Islet of Langerhans (tissue), 1 donor: ENCODE results near the gene SLC1A5.
"Not testable (repeated sequence)": the region's sequence is repeated elsewhere in the genome, so short reads cannot be mapped to it uniquely, and the experiment has no call there.

Experiments used
- FAIRE-seq: peaks from one replicate; lab custom pipeline; 2011; peaks lifted over from hg19 to GRCh38; lab: Jason Lieb, UNC

Gene SLC1A5

GRCh38 chr19:46798713-46799112 lies 10.3 kb upstream of the SLC1A5 start:
- FAIRE-seq: no peak

DNA sequence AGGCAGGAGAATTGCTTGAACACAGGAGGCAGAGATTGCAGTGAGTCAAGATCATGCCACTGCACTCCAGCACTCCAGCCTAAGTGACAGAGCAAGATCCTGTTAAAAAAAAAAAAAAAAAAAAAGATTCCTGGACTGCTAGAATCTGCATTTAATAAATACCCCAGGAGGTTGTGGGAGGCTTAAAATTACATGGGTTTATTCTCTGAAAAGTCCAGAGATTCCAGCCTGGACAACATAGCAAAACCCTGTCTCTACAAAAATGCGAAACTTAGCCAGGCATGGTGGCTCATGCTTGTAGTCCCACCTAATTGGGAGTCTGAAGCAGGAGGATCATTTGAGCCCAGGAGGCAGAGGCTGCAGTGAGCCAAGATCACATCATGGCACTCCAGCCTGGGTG lies 9.5 kb upstream of the SLC1A5 start:
- no peak for FAIRE-seq

DNA sequence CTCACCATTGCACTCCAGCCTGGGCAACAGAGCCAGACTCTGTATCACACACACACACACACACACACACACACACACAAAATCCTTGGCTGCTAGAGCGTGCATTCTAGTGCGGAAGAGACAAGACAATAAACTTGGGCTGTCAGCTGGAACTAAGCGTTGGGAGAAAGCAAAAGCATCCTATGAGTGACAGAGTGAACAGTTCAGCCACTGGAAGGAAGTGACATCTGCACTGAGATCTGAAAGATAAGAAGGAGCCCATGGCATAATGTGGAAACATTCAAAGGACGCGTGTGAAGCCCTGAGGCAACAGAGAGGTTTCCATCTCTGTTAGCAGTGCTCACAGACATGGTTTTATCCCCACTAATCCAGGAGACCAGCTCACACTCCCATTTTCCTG lies 3.5 kb upstream of the SLC1A5 start:
- no peak for FAIRE-seq

DNA sequence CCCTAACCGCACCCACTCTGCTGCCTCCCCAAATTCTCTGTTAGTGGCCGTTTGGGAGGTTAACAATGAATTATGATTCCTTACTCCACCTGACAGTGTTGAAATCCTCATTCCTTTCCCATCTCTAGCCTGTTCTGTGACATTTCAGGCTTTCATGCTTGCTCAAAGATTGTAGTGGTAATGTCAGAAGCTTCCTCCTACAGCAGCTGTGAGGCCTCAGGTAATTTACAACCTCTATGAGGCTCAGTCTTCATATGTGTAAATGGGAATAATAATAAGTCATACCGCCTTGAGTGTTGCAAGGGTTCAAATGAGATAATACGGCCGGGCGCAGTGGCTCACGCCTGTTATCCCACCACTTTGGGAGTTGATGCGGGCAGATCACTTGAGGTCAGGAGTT lies 977 bp upstream of the SLC1A5 start:
- FAIRE-seq: no peak

GRCh38 chr19:46788968-46789338 lies 559 bp upstream of the SLC1A5 start:
- no peak for FAIRE-seq

DNA sequence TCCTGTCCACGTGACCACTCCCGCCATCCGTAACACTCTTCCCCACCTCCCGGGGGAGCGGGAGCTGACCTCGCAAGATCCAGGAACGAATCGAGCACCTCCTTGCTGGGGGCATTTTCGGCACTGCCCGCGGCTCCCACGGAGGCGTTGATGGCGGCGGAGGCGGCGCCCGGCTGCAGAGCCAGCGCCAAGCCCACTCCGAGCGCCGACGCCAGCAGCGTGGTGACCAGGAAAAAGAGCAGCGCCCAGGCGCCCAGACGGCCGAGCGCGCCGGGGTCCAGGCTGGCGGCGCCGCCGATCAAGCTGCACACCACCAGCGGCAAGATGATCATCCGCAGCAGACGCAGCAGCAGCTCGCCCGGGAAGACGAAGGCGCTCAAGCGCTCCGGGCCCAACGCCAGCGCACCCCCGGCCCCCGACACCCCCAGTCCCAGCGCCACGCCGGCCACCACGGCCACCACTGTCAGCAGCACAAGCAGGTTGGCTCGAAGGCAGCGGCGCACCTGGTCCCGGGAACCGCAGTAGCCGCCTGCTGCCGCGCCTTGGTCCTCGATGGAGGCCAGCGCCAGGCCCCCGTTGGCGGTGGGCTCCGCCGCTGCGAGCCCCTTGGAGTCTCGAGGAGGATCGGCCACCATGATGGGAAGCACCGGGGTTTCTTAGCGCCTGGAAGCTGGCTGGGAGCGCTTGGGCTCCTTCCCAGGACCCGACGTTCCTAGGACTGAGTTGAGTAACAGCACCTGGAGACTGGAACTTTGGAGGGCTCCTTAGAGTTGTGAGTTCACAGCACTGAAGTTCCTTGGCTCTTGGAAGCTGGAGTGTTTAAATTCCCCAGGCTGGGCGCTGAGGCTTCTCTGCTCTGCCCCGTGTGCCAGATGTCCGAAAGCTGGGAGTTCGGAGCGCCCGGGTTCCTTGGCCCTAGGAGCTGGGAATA lies 798 bp downstream of the SLC1A5 start:
- no peak for FAIRE-seq

DNA sequence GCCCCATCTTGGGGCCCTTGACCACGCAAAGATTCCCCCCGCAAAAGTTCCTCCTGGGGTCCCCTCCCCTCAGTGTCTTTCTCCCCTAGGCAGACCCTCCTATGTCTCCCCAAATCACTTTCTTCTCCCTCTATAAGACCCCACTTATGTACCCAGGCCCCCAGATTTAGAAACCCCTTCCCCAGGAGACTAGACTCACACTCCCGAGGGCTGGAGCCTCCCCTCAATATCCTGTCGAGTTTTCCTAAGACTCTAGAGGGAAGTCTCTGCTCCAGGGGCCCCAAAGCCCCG lies 1.4 kb downstream of the SLC1A5 start:
- no peak for FAIRE-seq

DNA sequence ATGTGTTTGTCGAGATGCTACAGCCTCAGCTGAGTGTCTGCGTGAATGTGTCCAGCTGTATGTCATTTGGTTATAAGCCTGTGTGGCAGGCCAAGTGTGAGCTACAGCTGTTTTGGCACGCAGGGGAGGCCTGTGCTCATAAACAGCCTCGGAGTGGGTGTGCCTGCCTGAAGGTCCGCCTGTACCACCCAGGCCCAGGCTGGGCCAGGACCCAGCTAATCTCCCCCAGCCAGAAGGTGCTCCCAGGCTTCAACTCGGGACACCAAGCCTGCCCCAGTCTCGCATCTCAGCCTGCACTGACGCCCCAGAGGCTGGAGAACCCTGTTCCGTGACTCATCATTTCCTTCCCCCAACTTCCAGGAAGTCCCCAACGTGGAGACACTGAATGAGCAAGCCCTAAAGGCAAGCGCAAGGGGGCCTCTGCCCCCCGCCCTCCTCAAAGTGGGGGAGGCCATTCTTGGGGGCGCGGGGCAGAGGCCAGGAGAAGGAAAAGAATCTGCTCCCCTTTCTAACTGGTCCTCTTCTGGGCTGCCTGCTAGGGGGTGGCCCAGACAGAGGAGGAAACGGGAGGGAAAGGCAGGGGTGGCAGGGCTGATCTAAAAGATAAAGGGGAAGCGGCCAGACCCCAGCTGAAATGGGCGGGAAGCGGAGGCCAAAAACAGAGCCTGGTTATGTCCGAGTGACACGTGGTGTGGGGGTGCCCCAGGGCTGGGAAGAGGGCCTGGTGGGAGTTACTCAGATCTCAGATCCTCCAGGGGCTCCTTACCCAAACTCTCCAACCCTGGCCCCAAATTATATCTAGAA lies 2.0 kb downstream of the SLC1A5 start:
- no peak for FAIRE-seq

- no peak for FAIRE-seq
Observed at GRCh38 chr19:46785980-46786235, 2.5 kb downstream of the SLC1A5 start.

DNA sequence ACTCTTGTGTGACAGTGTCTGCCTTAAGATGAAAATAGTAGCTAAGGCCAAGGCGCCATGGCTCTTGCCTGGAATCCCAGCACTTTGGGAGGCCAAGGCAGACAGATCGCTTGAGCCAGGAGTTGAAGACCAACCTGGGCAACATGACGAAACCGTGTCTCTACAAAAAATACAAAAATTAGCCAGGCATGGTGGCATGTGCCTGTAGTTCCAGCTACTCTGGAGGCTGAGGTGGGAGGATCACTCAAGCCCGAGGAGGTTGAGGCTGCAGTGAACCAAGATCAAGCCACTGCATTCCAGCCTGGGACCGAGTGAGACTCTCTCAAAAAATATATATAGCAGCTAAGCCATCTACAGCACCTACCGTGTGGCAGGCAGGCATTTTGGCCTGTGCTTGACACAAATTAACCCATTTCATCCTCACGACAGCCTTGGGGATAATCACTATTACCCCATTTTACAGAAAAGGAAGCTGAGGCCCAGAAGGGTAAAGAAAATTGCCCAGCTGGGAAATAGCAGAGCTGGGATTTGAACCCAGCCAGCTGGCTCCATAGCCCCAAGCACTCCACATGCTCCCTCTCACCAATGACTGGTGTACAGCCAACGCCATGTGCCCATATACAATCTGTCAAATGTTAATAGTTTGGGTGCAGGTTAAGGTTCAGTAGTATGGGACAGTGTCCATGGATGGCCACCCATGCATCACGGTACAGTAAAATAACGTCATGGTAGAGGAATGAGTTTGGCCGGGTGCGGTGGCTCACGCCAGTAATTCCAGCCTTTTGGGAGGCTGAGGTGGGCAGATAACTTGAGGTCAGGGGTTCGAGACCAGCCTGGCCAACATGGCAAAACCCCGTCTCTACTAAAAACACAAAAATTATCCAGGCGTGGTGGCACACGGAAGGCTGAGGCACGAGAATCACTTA lies 3.1 kb downstream of the SLC1A5 start:
- FAIRE-seq: no peak

GRCh38 chr19:46784262-46785053 lies 3.9 kb downstream of the SLC1A5 start:
- FAIRE-seq: no peak

- FAIRE-seq: no peak
Observed at GRCh38 chr19:46783670-46784069, 4.7 kb downstream of the SLC1A5 start.

GRCh38 chr19:46782355-46783019 lies 5.9 kb downstream of the SLC1A5 start:
- FAIRE-seq: no peak

DNA sequence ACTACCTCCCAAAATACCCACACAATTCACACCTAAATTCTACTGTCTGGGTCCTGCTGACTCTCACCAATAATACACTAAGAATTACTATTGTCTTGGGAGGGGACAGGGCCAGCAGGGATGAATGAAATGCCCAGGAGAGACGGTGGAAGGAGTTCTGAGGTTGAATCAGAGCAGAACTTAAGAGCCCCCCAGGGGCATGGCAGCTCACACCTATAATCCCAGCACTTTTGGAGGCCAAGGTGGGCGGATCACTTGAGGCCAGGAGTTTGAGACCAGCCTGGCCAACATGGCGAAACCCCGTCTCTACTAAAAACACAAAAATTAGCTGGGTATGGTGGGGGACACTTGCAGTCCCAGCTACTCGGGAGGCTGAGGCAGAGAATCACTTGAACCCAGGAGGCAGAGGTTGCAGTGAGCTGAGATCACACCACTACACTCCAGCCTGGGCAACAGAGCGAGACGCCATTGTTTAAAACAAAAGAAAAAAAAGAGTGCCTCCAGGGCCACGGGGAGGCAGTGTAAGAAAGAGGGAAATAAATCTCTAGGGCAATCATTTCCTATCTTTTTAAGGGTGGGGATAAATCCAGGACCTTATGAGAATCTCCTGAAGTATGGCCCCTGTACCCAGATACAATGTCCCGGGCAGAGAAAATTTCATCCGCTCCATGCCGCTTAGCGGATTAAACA lies 10.3 kb downstream of the SLC1A5 start:
- FAIRE-seq: not testable (repeated sequence)

GRCh38 chr19:46776927-46777911 lies 11.2 kb downstream of the SLC1A5 start:
- no peak for FAIRE-seq

GRCh38 chr19:46775642-46776258 lies 12.6 kb downstream of the SLC1A5 start:
- FAIRE-seq: no peak

GRCh38 chr19:46773018-46773399 lies 15.4 kb downstream of the SLC1A5 start:
- FAIRE-seq: no peak

DNA sequence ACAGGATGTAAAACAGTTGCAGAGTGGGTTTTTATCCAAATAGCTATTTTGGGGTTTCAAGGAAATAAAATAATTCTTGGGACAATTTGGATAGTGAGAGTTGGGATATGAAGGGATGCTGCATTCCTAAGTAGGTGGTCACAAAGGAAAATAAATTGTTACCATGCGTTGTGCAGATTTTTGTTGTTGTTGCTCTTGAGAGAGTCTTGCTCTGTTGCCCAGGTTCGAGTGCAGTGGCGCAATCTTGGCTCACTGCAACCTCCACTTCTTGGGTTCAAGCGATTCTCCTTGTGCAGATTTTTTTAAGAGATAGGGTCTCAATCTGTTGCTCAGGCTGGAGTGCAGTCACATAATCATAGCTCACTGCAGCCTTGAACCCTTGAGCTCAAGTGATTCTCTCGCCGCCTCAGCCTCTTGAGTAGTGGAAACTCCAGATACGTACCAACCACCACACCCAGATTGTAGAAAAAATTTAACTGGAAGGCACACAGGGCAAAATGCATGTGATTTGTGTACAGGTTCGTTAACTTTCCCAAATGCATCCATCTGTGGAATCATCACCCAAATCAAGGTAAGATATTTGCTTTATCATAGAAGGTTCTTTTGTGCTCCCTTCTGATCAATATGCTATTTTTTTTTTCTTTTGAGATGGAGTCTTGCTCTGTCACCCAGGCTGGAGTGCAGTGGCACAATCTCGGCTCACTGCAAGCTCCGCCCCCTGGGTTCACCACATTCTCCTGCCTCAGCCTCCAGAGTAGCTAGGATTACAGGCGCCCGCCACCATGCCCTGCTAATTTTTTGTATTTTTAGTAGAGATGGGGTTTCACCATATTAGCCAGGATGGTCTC lies 16.0 kb downstream of the SLC1A5 start:
- no peak for FAIRE-seq
